HG03060 (cell line): ENCODE results near the gene TSPAN16.

Experiments used
- ATAC-seq: cut with Tn5 transposase; IDR thresholded peaks from one replicate; pipeline ENCODE4 v1.9.1; 2021; ENCODE audit warnings: low read depth, moderate number of reproducible peaks; ENCODE audit not compliant: unreplicated experiment

Gene TSPAN16

DNA sequence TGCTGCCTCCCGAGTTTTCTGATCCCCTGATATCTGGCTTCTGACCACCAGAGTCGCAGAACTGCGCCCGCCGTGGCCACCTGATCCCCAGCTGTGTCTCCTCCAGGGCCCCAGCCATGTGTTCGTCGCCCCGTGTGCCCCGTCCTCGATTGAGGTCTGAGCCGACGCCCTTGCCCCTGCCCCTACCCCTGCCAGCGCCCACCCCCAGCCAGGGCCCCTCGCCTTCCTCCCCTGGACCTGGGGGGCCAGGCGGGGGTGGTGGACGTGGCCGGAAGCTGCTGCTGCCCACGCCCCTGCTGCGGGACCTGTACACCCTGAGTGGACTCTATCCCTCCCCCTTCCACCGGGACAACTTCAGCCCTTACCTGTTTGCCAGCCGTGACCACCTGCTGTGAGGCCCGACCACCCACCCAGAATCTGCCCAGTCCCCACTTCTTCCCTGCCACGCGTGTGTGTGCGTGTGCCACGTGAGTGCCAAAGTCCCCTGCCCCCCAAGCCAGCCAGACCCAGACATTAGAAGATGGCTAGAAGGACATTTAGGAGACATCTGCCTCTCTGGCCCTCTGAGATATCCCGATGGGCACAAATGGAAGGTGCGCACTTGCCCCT, 68.4 kb downstream of the TSPAN16 start:
- no peak for ATAC-seq

DNA sequence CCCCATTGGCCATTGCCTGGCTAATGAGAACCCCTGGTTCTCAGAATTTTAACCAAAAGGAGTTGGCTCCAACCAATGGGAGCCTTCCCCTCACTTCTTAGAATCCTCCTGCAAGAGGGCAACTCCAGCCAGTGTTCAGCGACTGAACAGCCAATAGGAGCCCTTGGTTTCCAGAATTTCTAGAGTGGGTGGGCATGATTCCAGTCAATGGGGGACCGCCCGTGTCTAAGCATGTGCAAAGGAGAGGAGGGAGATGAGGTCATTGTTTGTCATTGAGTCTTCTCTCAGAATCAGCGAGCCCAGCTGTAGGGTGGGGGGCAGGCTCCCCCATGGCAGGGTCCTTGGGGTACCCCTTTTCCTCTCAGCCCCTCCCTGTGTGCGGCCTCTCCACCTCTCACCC, 69.0 kb downstream of the TSPAN16 start:
- no peak for ATAC-seq
